IMR-90 (cell line): Measurements from ENCODE around the gene SUGCT. TPM values are rescaled to one million over a fixed set of nuclear protein-coding genes. Genes with fewer than 3 reads are reported as not detected.

Experiments used
- ATAC-seq: fragments of 200-7000 bp; cut with Tn5 transposase; 2 replicates; pipeline ENCODE4 v1.9.1; 2020; ENCODE audit warnings: low read depth, mild to moderate bottlenecking, moderate library complexity
- BruUV-seq: library from RNA; stranded (reverse); fragments of 400-500 nt; replicated peaks from 2 replicates; lab custom pipeline; 2021; lab: Mats Ljungman, UMichigan
- CTCF ChIA-PET: fragments of 300-600 bp; formaldehyde crosslinking; extraction: SDS; loops from one replicate; lab custom pipeline; 2021; ENCODE audit warnings: antibody characterized with exemption; lab: Yijun Ruan, JAX
- POLR2A ChIA-PET: fragments of 300-600 bp; sonication (Branson Sonifier 250); formaldehyde crosslinking; loops from one replicate; lab custom pipeline; 2022; ENCODE audit warnings: antibody characterized with exemption; ENCODE audit not compliant: unreplicated experiment; lab: Charles Lee
- DNase-seq: peaks from one replicate; pipeline ENCODE4 v3.0.0; 2013
- H2AFZ ChIP-seq: replicated peaks from 2 replicates; pipeline ENCODE3; 2013; ENCODE audit warnings: low read length, mild to moderate bottlenecking; ENCODE audit not compliant: poor library complexity
- H2AK5ac ChIP-seq: 2 replicates; pipeline ENCODE4 v1.6.1; 2013; ENCODE audit warnings: low read depth, low read length, inconsistent platforms
- H2AK9ac ChIP-seq: replicated peaks from 2 replicates; pipeline ENCODE3; 2013; ENCODE audit warnings: mild to moderate bottlenecking, low read depth, low read length, moderate library complexity; ENCODE audit not compliant: poor library complexity
- H2BK120ac ChIP-seq: 2 replicates; pipeline ENCODE4 v1.6.1; 2013; ENCODE audit warnings: low read depth, low read length, inconsistent platforms
- H2BK15ac ChIP-seq: 3 replicates; pipeline ENCODE4 v1.6.1; 2013; ENCODE audit warnings: low read depth, low read length, inconsistent platforms
- H2BK20ac ChIP-seq: 2 replicates; pipeline ENCODE4 v1.6.1; 2013; ENCODE audit warnings: low read depth, mild to moderate bottlenecking, inconsistent platforms, low read length, moderate library complexity
- H2BK5ac ChIP-seq: 2 replicates; pipeline ENCODE4 v1.6.1; 2013; ENCODE audit warnings: mild to moderate bottlenecking, low read depth, low read length, inconsistent platforms; ENCODE audit not compliant: poor library complexity, severe bottlenecking
- H3K14ac ChIP-seq: replicated peaks from 2 replicates; pipeline ENCODE4 v1.6.1; 2013; ENCODE audit warnings: low read depth, low read length, inconsistent platforms
- H3K18ac ChIP-seq: 2 replicates; pipeline ENCODE4 v1.6.1; 2013; ENCODE audit warnings: low read depth, low read length, control low read depth
- H3K23ac ChIP-seq: 2 replicates; pipeline ENCODE4 v1.6.1; 2013; ENCODE audit warnings: low read depth, low read length, inconsistent platforms
- H3K27ac ChIP-seq: 2 replicates; pipeline ENCODE4 v1.5.1; 2013; ENCODE audit warnings: mild to moderate bottlenecking, control low read depth, low read length; ENCODE audit not compliant: insufficient read depth
- H3K27me3 ChIP-seq: 2 replicates; pipeline ENCODE4 v1.6.1; 2013; ENCODE audit warnings: low read length; ENCODE audit not compliant: control insufficient read depth, insufficient read depth
- H3K36me3 ChIP-seq: 2 replicates; pipeline ENCODE4 v1.6.1; 2013; ENCODE audit warnings: low read length, mixed read lengths; ENCODE audit not compliant: control insufficient read depth, insufficient read depth
- H3K4ac ChIP-seq: 2 replicates; pipeline ENCODE4 v1.6.1; 2013; ENCODE audit warnings: low read depth, low read length, inconsistent platforms
- H3K4me1 ChIP-seq: 2 replicates; pipeline ENCODE4 v1.6.1; 2013; ENCODE audit warnings: low read length, mixed read lengths; ENCODE audit not compliant: control insufficient read depth, insufficient read depth
- H3K4me2 ChIP-seq: 2 replicates; pipeline ENCODE4 v1.6.1; 2013; ENCODE audit warnings: low read depth, mild to moderate bottlenecking, control low read depth, low read length, moderate library complexity
- H3K4me3 ChIP-seq: 2 replicates; pipeline ENCODE4 v1.5.1; 2013; ENCODE audit warnings: low read depth, mild to moderate bottlenecking, control low read depth, low read length, moderate library complexity; ENCODE audit not compliant: insufficient read depth
- H3K56ac ChIP-seq: 2 replicates; pipeline ENCODE4 v1.6.1; 2013; ENCODE audit warnings: low read length, inconsistent platforms; ENCODE audit not compliant: insufficient read depth; ENCODE audit errors: extremely low read depth
- H3K79me1 ChIP-seq, 2 experiments: 2 replicates each; pipeline ENCODE4 v1.6.1; 2013; ENCODE audit warnings: low read length in 2 of 2, inconsistent platforms in 1 of 2, low read depth in 1 of 2
- H3K9ac ChIP-seq: 2 replicates; pipeline ENCODE4 v1.6.1; 2013; ENCODE audit warnings: low read depth, low read length, control low read depth
- H3K9me1 ChIP-seq: 2 replicates; pipeline ENCODE4 v1.6.1; 2013; ENCODE audit warnings: low read length, inconsistent platforms; ENCODE audit not compliant: insufficient read depth
- H3K9me3 ChIP-seq: 2 replicates; pipeline ENCODE4 v1.6.1; 2013; ENCODE audit warnings: low read length; ENCODE audit not compliant: control insufficient read depth, insufficient read depth
- H4K20me1 ChIP-seq: 2 replicates; pipeline ENCODE4 v1.6.1; 2013; ENCODE audit warnings: low read length, inconsistent platforms; ENCODE audit not compliant: insufficient read depth
- H4K5ac ChIP-seq: 2 replicates; pipeline ENCODE4 v1.6.1; 2013; ENCODE audit warnings: mild to moderate bottlenecking, low read depth, low read length, control low read depth
- H4K8ac ChIP-seq, 2 experiments: 2 replicates each; pipeline ENCODE4 v1.6.1; 2013; ENCODE audit warnings: low read depth in 2 of 2, low read length in 2 of 2, control low read depth in 1 of 2, inconsistent platforms in 1 of 2
- H4K91ac ChIP-seq: 2 replicates; pipeline ENCODE4 v1.6.1; 2013; ENCODE audit warnings: low read depth, low read length, inconsistent platforms; ENCODE audit not compliant: insufficient read depth
- BHLHE40 ChIP-seq: fragments of 150-350 bp; IDR thresholded peaks from 2 replicates; pipeline ENCODE4 v1.6.1; 2016; ENCODE audit warnings: mild to moderate bottlenecking, low read depth, low read length
- CEBPB ChIP-seq: IDR thresholded peaks from 2 replicates; pipeline ENCODE4 v1.6.1; 2012; ENCODE audit warnings: low read depth, low read length, improper control_type of control experiment
- CHD1 ChIP-seq: IDR thresholded peaks from 2 replicates; pipeline ENCODE4 v1.6.1; 2012; ENCODE audit warnings: low read depth, low read length, improper control_type of control experiment
- FOS ChIP-seq: fragments of 150-350 bp; IDR thresholded peaks from 2 replicates; pipeline ENCODE4 v1.6.1; 2016; ENCODE audit warnings: low read depth, low read length
- MAFK ChIP-seq: IDR thresholded peaks from 2 replicates; pipeline ENCODE4 v1.6.1; 2012; ENCODE audit warnings: low read depth, low read length, improper control_type of control experiment
- MAZ ChIP-seq: IDR thresholded peaks from 2 replicates; pipeline ENCODE4 v1.6.1; 2012; ENCODE audit warnings: low read depth, mild to moderate bottlenecking, low read length, improper control_type of control experiment, moderate library complexity, borderline replicate concordance
- MXI1 ChIP-seq: IDR thresholded peaks from 2 replicates; pipeline ENCODE4 v1.6.1; 2012; ENCODE audit warnings: low read depth, mild to moderate bottlenecking, low read length, moderate library complexity, borderline replicate concordance
- NFE2L2 ChIP-seq: fragments of 150-350 bp; IDR thresholded peaks from 2 replicates; pipeline ENCODE4 v1.6.1; 2016; ENCODE audit warnings: low read depth, mild to moderate bottlenecking, low read length
- POLR2A ChIP-seq: IDR thresholded peaks from 2 replicates; pipeline ENCODE4 v1.6.1; 2012; ENCODE audit warnings: mild to moderate bottlenecking, low read depth, low read length
- RAD21 ChIP-seq: IDR thresholded peaks from 2 replicates; pipeline ENCODE4 v1.6.1; 2012; ENCODE audit warnings: low read length, improper control_type of control experiment
- RCOR1 ChIP-seq: IDR thresholded peaks from 2 replicates; pipeline ENCODE4 v1.6.1; 2012; ENCODE audit warnings: mild to moderate bottlenecking, low read length, improper control_type of control experiment; ENCODE audit not compliant: insufficient replicate concordance
- RFX5 ChIP-seq: IDR thresholded peaks from 2 replicates; pipeline ENCODE4 v1.8.0; 2012; ENCODE audit warnings: low read depth, mild to moderate bottlenecking, low read length, moderate library complexity
- SMC3 ChIP-seq: fragments of 150-350 bp; IDR thresholded peaks from 2 replicates; pipeline ENCODE4 v1.6.1; 2016; ENCODE audit warnings: low read depth, mild to moderate bottlenecking, antibody characterized with exemption, low read length, moderate library complexity
- WGBS, 2 experiments: methylation state at CpG; one replicate each; pipeline versions ENCODE4 v1.1.5 to v1.1.7; 2013; ENCODE audit warnings: missing lambda C conversion rate in 2 of 2; ENCODE audit not compliant: insufficient read length in 1 of 2; ENCODE audit errors: extremely low coverage in 2 of 2; 5-methylcytosine and 5-hydroxymethylcytosine counted together
- dilution Hi-C: fragments of 300-500 bp; cut with HindIII; formaldehyde crosslinking; loops from one replicate; pipeline ENCODE4 v1.14.3; 2018; ENCODE audit warnings: low sequenced_read_pairs; ENCODE audit not compliant: unreplicated experiment
- in situ Hi-C: fragments of 300-500 bp; cut with MboI; formaldehyde crosslinking; loops from 3 replicates; pipeline ENCODE4 v1.14.3; 2019; ENCODE audit warnings: low sequenced_read_pairs, inconsistent platforms, mixed read lengths
- intact Hi-C: fragments of 100-400 bp; cut with micrococcal nuclease; formaldehyde crosslinking; loops from 2 replicates; pipeline ENCODE4 v1.10.0; 2022
- polyA plus RNA-seq, 3 experiments: library from polyadenylated mRNA; depleted of rRNA; stranded (reverse); fragments of >200 nt; gene quantifications; 2 replicates each; pipeline ENCODE4 v1.2.3, GENCODE V29; 2012; ENCODE audit warnings: low replicate concordance in 1 of 3
- total RNA-seq: library from RNA; depleted of rRNA; stranded (reverse); fragments of >200 nt; gene quantifications from 2 replicates; pipeline ENCODE4 v1.2.3, GENCODE V29; 2012
- TF ChIP-seq, protein P1 (sequence below): conservative IDR thresholded peaks from 2 replicates; pipeline ENCODE4 v1.5.1; 2012; ENCODE audit warnings: mild to moderate bottlenecking, low read depth, low read length, improper control_type of control experiment
- TF ChIP-seq, protein P2 (sequence below): fragments of 150-350 bp; IDR thresholded peaks from 2 replicates; pipeline ENCODE4 v1.6.1; 2017; ENCODE audit warnings: mild to moderate bottlenecking, antibody characterized with exemption, low read length, low read depth
- TF ChIP-seq, protein P3 (sequence below): fragments of 150-350 bp; IDR thresholded peaks from 2 replicates; pipeline ENCODE4 v1.6.1; 2016; ENCODE audit warnings: low read depth, mild to moderate bottlenecking, low read length, moderate library complexity, borderline replicate concordance

SUGCT gene
- total and polyA plus RNA-seq, 2 of the 4 experiments (the other 2 are of a cell fraction): 5.9 to 8.3 TPM

DNA sequence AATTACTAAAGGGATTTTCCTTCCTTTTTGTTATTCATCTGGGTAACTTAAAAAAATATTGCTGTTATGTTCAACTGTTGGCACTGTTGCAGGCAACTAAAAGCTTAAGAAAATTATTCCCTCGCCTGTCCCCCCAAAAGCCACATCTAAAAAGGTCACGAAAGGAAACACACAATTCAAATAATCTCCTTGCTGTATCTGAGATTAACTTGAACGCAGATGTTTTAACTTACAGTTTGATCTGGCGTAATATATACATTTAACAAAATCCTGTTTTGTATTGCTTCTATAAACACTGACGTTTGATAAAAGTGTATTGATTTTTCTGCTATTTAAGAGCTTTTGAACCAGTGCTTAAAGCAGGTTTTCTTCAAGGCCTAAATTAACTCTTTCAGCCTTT, 432.1 kb downstream of the SUGCT start:
- Histone ChIP-seq H4K20me1 (no peaks in the 10 kb centered on the region), H3K4me2 (no peak overlapping the region), H3K27ac (no peak overlapping the region), H4K8ac (no peak overlapping the region), H3K9ac (no peak overlapping the region), H3K79me1 (no peaks in the 10 kb centered on the region; a peak in 1 of 4 replicates), H3K4me3 (no peak overlapping the region), H3K9me3 (no peaks in the 10 kb centered on the region), H3K56ac (no peak overlapping the region), H4K91ac (no peak overlapping the region), H3K27me3 (no peaks in the 10 kb centered on the region), H2AK5ac (no peak overlapping the region), H2BK5ac (no peak overlapping the region), H4K5ac (no peak overlapping the region), H3K9me1 (0 out of 2 replicates have a peak, but pooled peaks cover 6% of the 10 kb centered on the region), H3K4me1 (peaks cover 4% of the 10 kb centered on the region; the same call in 1 of the 2 replicates), H3K14ac (no peak overlapping the region), H2AK9ac (no peak overlapping the region), H3K23ac (no peak overlapping the region), H3K18ac (no peak overlapping the region), H2AFZ (no peak overlapping the region), H3K36me3 (no peaks in the 10 kb centered on the region), H2BK15ac (no peak overlapping the region), H2BK120ac (no peak overlapping the region), H3K4ac (no peak overlapping the region), H2BK20ac (no peak overlapping the region)
- POLR2A ChIA-PET: no interaction called here
- dilution Hi-C loops (no loop called here), in situ Hi-C loops (no loop called here), intact Hi-C loops (no loop called here)
- WGBS, 2 experiments: no CpG with 5 or more reads among the region's 5 CpGs
- CTCF ChIA-PET: no interaction called here
- no peak for ATAC-seq
- no peak for TF ChIP-seq POLR2A
- TF ChIP-seq FOS: no peak
- TF ChIP-seq CHD1: no peak
- no peak for TF ChIP-seq RAD21
- TF ChIP-seq, protein P1, sequence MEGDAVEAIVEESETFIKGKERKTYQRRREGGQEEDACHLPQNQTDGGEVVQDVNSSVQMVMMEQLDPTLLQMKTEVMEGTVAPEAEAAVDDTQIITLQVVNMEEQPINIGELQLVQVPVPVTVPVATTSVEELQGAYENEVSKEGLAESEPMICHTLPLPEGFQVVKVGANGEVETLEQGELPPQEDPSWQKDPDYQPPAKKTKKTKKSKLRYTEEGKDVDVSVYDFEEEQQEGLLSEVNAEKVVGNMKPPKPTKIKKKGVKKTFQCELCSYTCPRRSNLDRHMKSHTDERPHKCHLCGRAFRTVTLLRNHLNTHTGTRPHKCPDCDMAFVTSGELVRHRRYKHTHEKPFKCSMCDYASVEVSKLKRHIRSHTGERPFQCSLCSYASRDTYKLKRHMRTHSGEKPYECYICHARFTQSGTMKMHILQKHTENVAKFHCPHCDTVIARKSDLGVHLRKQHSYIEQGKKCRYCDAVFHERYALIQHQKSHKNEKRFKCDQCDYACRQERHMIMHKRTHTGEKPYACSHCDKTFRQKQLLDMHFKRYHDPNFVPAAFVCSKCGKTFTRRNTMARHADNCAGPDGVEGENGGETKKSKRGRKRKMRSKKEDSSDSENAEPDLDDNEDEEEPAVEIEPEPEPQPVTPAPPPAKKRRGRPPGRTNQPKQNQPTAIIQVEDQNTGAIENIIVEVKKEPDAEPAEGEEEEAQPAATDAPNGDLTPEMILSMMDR: no peak
- no peak for TF ChIP-seq NFE2L2
- TF ChIP-seq, protein P2, sequence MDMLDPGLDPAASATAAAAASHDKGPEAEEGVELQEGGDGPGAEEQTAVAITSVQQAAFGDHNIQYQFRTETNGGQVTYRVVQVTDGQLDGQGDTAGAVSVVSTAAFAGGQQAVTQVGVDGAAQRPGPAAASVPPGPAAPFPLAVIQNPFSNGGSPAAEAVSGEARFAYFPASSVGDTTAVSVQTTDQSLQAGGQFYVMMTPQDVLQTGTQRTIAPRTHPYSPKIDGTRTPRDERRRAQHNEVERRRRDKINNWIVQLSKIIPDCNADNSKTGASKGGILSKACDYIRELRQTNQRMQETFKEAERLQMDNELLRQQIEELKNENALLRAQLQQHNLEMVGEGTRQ: no peak
- TF ChIP-seq, protein P3, sequence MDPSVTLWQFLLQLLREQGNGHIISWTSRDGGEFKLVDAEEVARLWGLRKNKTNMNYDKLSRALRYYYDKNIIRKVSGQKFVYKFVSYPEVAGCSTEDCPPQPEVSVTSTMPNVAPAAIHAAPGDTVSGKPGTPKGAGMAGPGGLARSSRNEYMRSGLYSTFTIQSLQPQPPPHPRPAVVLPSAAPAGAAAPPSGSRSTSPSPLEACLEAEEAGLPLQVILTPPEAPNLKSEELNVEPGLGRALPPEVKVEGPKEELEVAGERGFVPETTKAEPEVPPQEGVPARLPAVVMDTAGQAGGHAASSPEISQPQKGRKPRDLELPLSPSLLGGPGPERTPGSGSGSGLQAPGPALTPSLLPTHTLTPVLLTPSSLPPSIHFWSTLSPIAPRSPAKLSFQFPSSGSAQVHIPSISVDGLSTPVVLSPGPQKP: no peak
- TF ChIP-seq MAZ: no peak
- no peak for TF ChIP-seq BHLHE40
- no peak for TF ChIP-seq SMC3
- TF ChIP-seq CEBPB: no peak
- TF ChIP-seq RCOR1: no peak
- TF ChIP-seq RFX5: no peak
- no peak for TF ChIP-seq MXI1
- TF ChIP-seq MAFK: no peak
- no peak for DNase-seq
- BruUV-seq: no TSS peak
